HepG2 (cell line): ENCODE results near the gene SNRPD3. TPM values are rescaled to one million over a fixed set of nuclear protein-coding genes. Genes with fewer than 3 reads are reported as not detected.

Experiments
- KLF12 ChIP-seq: sonication (generic); formaldehyde crosslinking; IDR thresholded peaks from 2 replicates; pipeline ENCODE4 v1.4.0; 2020; ENCODE audit warnings: missing genetic modification reagents, borderline replicate concordance
- ZBTB4 ChIP-seq: sonication (generic); formaldehyde crosslinking; IDR thresholded peaks from 2 replicates; pipeline ENCODE4 v1.4.0; 2020; ENCODE audit warnings: missing genetic modification reagents, mild to moderate bottlenecking, borderline replicate concordance
- ZFP91 ChIP-seq: sonication (generic); formaldehyde crosslinking; IDR thresholded peaks from 2 replicates; pipeline ENCODE4 v1.9.0; 2022; ENCODE audit warnings: missing genetic modification reagents, mild to moderate bottlenecking, borderline replicate concordance
- ZFX ChIP-seq: sonication (generic); formaldehyde crosslinking; IDR thresholded peaks from 2 replicates; pipeline ENCODE4 v1.4.0; 2020; ENCODE audit warnings: mild to moderate bottlenecking, low read depth, missing genetic modification reagents, moderate library complexity
- ZMAT5 ChIP-seq: sonication (generic); formaldehyde crosslinking; IDR thresholded peaks from 2 replicates; pipeline ENCODE4 v1.5.0; 2020; ENCODE audit warnings: mild to moderate bottlenecking, low read depth, missing genetic modification reagents, borderline replicate concordance
- ZNF264 ChIP-seq: sonication (generic); formaldehyde crosslinking; IDR thresholded peaks from 2 replicates; pipeline ENCODE4 v1.4.0; 2020; ENCODE audit warnings: missing genetic modification reagents
- polyA plus RNA-seq, 8 experiments: library from polyadenylated mRNA; depleted of rRNA in 3 of 8; stranded (reverse) in 7 of 8; unstranded in 1 of 8; fragments of >200 nt; fragmentation: Illumina TruSeq in 4 of 8; extraction: Trizol in 4 of 8; gene quantifications; 2 replicates each; pipeline versions ENCODE4 v1.2.1 to v1.2.3, GENCODE V29; 2011 to 2016; ENCODE audit warnings: low read depth in 4 of 8, missing spikeins in 1 of 8, mixed read lengths in 1 of 8; ENCODE audit not compliant: insufficient read depth in 1 of 8
- total RNA-seq, 5 experiments: library from RNA; depleted of rRNA; stranded (reverse); fragments of >200 nt; fragmentation: Illumina TruSeq; extraction: Trizol; gene quantifications; 2 replicates each; pipeline ENCODE4 v1.2.3, GENCODE V29; 2016; ENCODE audit warnings: low read depth in 1 of 5
- TF ChIP-seq, protein P1 (sequence below): sonication (generic); formaldehyde crosslinking; IDR thresholded peaks from 2 replicates; pipeline ENCODE4 v1.4.0; 2020; ENCODE audit warnings: missing genetic modification reagents
- TF ChIP-seq, protein P2 (sequence below): sonication (generic); formaldehyde crosslinking; IDR thresholded peaks from 2 replicates; pipeline ENCODE4 v1.5.0; 2020; ENCODE audit warnings: mild to moderate bottlenecking, missing genetic modification reagents
- TF ChIP-seq, protein P3 (sequence below): fragments of 450-650 bp; IDR thresholded peaks from 2 replicates; pipeline ENCODE4 v1.6.1; 2017
- TF ChIP-seq, protein P4 (sequence below): sonication (generic); formaldehyde crosslinking; IDR thresholded peaks from 2 replicates; pipeline ENCODE4 v1.5.0; 2020; ENCODE audit warnings: missing genetic modification reagents
- TF ChIP-seq, protein P5 (sequence below): sonication (generic); formaldehyde crosslinking; IDR thresholded peaks from 2 replicates; pipeline ENCODE4 v1.5.0; 2020; ENCODE audit warnings: missing genetic modification reagents, mild to moderate bottlenecking, borderline replicate concordance

Gene SNRPD3
- total and polyA plus RNA-seq, 2 of the 13 experiments (the other 11 are each of a cell fraction or from before 2014, with no cell fraction given) = 110 to 209 TPM

- TF ChIP-seq ZFP91 (CRISPR knock-in tag) = no peak
- no peak for TF ChIP-seq KLF12 (CRISPR knock-in tag)
- peak; percentile 68; the same call in 1 of the 2 replicates for TF ChIP-seq ZNF264
- TF ChIP-seq ZBTB4 (CRISPR knock-in tag) = no peak
- TF ChIP-seq, protein P1, sequence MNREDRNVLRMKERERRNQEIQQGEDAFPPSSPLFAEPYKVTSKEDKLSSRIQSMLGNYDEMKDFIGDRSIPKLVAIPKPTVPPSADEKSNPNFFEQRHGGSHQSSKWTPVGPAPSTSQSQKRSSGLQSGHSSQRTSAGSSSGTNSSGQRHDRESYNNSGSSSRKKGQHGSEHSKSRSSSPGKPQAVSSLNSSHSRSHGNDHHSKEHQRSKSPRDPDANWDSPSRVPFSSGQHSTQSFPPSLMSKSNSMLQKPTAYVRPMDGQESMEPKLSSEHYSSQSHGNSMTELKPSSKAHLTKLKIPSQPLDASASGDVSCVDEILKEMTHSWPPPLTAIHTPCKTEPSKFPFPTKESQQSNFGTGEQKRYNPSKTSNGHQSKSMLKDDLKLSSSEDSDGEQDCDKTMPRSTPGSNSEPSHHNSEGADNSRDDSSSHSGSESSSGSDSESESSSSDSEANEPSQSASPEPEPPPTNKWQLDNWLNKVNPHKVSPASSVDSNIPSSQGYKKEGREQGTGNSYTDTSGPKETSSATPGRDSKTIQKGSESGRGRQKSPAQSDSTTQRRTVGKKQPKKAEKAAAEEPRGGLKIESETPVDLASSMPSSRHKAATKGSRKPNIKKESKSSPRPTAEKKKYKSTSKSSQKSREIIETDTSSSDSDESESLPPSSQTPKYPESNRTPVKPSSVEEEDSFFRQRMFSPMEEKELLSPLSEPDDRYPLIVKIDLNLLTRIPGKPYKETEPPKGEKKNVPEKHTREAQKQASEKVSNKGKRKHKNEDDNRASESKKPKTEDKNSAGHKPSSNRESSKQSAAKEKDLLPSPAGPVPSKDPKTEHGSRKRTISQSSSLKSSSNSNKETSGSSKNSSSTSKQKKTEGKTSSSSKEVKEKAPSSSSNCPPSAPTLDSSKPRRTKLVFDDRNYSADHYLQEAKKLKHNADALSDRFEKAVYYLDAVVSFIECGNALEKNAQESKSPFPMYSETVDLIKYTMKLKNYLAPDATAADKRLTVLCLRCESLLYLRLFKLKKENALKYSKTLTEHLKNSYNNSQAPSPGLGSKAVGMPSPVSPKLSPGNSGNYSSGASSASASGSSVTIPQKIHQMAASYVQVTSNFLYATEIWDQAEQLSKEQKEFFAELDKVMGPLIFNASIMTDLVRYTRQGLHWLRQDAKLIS = no peak; the same call in 1 of the 2 replicates
- no peak for TF ChIP-seq ZMAT5 (CRISPR knock-in tag)
- TF ChIP-seq, protein P2, sequence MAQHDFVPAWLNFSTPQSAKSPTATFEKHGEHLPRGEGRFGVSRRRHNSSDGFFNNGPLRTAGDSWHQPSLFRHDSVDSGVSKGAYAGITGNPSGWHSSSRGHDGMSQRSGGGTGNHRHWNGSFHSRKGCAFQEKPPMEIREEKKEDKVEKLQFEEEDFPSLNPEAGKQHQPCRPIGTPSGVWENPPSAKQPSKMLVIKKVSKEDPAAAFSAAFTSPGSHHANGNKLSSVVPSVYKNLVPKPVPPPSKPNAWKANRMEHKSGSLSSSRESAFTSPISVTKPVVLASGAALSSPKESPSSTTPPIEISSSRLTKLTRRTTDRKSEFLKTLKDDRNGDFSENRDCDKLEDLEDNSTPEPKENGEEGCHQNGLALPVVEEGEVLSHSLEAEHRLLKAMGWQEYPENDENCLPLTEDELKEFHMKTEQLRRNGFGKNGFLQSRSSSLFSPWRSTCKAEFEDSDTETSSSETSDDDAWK (CRISPR knock-in tag) = no peak
- TF ChIP-seq, protein P3, sequence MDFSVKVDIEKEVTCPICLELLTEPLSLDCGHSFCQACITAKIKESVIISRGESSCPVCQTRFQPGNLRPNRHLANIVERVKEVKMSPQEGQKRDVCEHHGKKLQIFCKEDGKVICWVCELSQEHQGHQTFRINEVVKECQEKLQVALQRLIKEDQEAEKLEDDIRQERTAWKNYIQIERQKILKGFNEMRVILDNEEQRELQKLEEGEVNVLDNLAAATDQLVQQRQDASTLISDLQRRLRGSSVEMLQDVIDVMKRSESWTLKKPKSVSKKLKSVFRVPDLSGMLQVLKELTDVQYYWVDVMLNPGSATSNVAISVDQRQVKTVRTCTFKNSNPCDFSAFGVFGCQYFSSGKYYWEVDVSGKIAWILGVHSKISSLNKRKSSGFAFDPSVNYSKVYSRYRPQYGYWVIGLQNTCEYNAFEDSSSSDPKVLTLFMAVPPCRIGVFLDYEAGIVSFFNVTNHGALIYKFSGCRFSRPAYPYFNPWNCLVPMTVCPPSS = no peak
- TF ChIP-seq ZFX = peak; percentile 74
- TF ChIP-seq, protein P4, sequence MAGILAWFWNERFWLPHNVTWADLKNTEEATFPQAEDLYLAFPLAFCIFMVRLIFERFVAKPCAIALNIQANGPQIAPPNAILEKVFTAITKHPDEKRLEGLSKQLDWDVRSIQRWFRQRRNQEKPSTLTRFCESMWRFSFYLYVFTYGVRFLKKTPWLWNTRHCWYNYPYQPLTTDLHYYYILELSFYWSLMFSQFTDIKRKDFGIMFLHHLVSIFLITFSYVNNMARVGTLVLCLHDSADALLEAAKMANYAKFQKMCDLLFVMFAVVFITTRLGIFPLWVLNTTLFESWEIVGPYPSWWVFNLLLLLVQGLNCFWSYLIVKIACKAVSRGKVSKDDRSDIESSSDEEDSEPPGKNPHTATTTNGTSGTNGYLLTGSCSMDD = no peak
- TF ChIP-seq, protein P5, sequence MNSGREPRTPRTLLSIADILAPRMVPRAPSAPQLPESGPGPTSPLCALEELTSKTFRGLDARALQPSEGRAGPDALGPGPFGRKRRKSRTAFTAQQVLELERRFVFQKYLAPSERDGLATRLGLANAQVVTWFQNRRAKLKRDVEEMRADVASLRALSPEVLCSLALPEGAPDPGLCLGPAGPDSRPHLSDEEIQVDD (CRISPR knock-in tag) = no peak
Observed at GRCh38 chr22:24578355-24579257, 22.8 kb downstream of the SNRPD3 start (continued).
